Ishikawa (cell line): ENCODE data around the gene SPRR1B.

Experiments used
- CEBPB ChIP-seq: IDR thresholded peaks from 2 replicates; pipeline ENCODE4 v1.6.1; 2012
- CREB1 ChIP-seq: IDR thresholded peaks from 2 replicates; pipeline ENCODE4 v1.6.1; 2012; ENCODE audit warnings: low read depth
- EGR1 ChIP-seq: IDR thresholded peaks from 2 replicates; pipeline ENCODE4 v1.6.1; 2012
- EP300 ChIP-seq: IDR thresholded peaks from 2 replicates; pipeline ENCODE4 v1.6.1; 2012; ENCODE audit warnings: borderline replicate concordance
- FOXM1 ChIP-seq: IDR thresholded peaks from 2 replicates; pipeline ENCODE4 v1.6.1; 2012; ENCODE audit warnings: low read depth, borderline replicate concordance
- NFIC ChIP-seq: IDR thresholded peaks from 2 replicates; pipeline ENCODE4 v1.6.1; 2012
- RAD21 ChIP-seq: IDR thresholded peaks from 2 replicates; pipeline ENCODE4 v1.6.1; 2012; ENCODE audit warnings: low read depth
- REST ChIP-seq: IDR thresholded peaks from 2 replicates; pipeline ENCODE4 v1.6.1; 2012; ENCODE audit warnings: low read depth, mild to moderate bottlenecking
- TAF1 ChIP-seq: IDR thresholded peaks from 2 replicates; pipeline ENCODE4 v1.6.1; 2012; ENCODE audit warnings: low read depth, mild to moderate bottlenecking
- TCF12 ChIP-seq: IDR thresholded peaks from 2 replicates; pipeline ENCODE4 v1.6.1; 2012; ENCODE audit warnings: low read depth
- TEAD4 ChIP-seq: IDR thresholded peaks from 2 replicates; pipeline ENCODE4 v1.6.1; 2012
- YY1 ChIP-seq: IDR thresholded peaks from 2 replicates; pipeline ENCODE4 v1.6.1; 2012; ENCODE audit warnings: low read depth
- ZBTB7A ChIP-seq: IDR thresholded peaks from 2 replicates; pipeline ENCODE4 v1.6.1; 2012; ENCODE audit warnings: low read depth
- TF ChIP-seq, protein P1 (sequence below): IDR thresholded peaks from 2 replicates; pipeline ENCODE4 v1.6.1; 2012
- TF ChIP-seq, protein P2 (sequence below): IDR thresholded peaks from 2 replicates; pipeline ENCODE4 v1.6.1; 2012

Gene SPRR1B

GRCh38 chr1:153032073-153032472, 1.1 kb downstream of the SPRR1B start:
- TF ChIP-seq TCF12 (no peak), RAD21 (no peak), NFIC (no peak), TAF1 (no peak), REST (no peak), TEAD4 (no peak), EP300 (no peak)
- TF ChIP-seq, protein P1, sequence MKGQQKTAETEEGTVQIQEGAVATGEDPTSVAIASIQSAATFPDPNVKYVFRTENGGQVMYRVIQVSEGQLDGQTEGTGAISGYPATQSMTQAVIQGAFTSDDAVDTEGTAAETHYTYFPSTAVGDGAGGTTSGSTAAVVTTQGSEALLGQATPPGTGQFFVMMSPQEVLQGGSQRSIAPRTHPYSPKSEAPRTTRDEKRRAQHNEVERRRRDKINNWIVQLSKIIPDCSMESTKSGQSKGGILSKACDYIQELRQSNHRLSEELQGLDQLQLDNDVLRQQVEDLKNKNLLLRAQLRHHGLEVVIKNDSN, result no peak
- TF ChIP-seq, protein P2, sequence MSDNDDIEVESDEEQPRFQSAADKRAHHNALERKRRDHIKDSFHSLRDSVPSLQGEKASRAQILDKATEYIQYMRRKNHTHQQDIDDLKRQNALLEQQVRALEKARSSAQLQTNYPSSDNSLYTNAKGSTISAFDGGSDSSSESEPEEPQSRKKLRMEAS, result no peak

DNA sequence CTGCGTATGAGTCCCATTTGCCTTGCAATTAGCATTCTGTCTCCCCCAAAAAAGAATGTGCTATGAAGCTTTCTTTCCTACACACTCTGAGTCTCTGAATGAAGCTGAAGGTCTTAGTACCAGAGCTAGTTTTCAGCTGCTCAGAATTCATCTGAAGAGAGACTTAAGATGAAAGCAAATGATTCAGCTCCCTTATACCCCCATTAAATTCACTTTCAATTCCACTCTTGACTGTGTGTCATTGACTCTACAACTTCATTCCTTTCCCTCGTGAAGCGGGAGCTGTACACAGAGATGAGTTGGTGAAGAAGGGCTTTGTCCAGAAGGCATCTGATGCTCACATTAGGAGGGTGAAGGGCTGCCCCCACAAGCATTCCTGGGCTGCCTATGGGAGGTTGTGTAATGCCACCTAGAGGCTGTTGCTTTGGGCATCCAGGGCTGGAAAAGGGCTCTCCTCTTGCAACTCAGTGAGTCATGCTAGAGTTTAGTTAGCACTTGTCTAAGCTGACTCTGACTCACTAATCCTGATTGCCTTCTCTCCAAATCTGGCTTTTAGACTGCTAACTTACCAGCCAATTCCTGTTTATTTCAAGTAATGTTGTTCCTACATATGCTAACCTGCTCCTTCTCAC, 1.8 kb downstream of the SPRR1B start:
- no peak for TF ChIP-seq ZBTB7A
- TF ChIP-seq RAD21, result peak; percentile 33; the same call in 1 of the 2 replicates

GRCh38 chr1:153035211-153035610, 4.2 kb downstream of the SPRR1B start:
- TF ChIP-seq, protein P2, result no peak
- no peak for TF ChIP-seq CREB1
- TF ChIP-seq EGR1, result no peak
- TF ChIP-seq FOXM1, result no peak
- TF ChIP-seq EP300, result no peak
- no peak for TF ChIP-seq NFIC
- TF ChIP-seq, protein P1, result no peak
- no peak for TF ChIP-seq CEBPB
- TF ChIP-seq REST, result no peak

GRCh38 chr1:153040950-153041631, 10.1 kb downstream of the SPRR1B start, which contains the start of gene SPRR2D:
Gene SPRR2D (minus strand): TSS chr1:153041120. CDS start chr1:153040346, 774 bp downstream.
- no peak for TF ChIP-seq EGR1
- TF ChIP-seq CREB1, result no peak
- TF ChIP-seq ZBTB7A, result no peak
- TF ChIP-seq TAF1, result no peak
- TF ChIP-seq TEAD4, result no peak
- TF ChIP-seq, protein P1, result no peak
- TF ChIP-seq EP300, result no peak
- TF ChIP-seq, protein P2, result no peak
- no peak for TF ChIP-seq NFIC
- no peak for TF ChIP-seq FOXM1
- TF ChIP-seq RAD21, result no peak
- TF ChIP-seq CEBPB, result no peak
- no peak for TF ChIP-seq TCF12
- TF ChIP-seq YY1, result no peak

GRCh38 chr1:153049211-153049610, 18.2 kb downstream of the SPRR1B start:
- TF ChIP-seq CEBPB (no peak), TCF12 (no peak), FOXM1 (no peak), EP300 (no peak), NFIC (no peak), CREB1 (no peak), TEAD4 (no peak)
